GM13976 (cell line): Measurements from ENCODE around the gene POM121L12.

ENCODE experiments used
- DNase-seq: peaks from one replicate; pipeline ENCODE4 v3.0.0; 2012; ENCODE audit warnings: low spot score
- in situ Hi-C: fragments of 300-500 bp; cut with MboI; formaldehyde crosslinking; loops from one replicate; pipeline ENCODE4 v1.12.0; 2022; ENCODE audit warnings: low sequenced_read_pairs, mixed read lengths, inconsistent platforms; ENCODE audit not compliant: unreplicated experiment
- TF ChIP-seq, protein P1 (sequence below): IDR thresholded peaks from 2 replicates; pipeline ENCODE4 v1.5.1; 2012; ENCODE audit warnings: borderline replicate concordance, mild to moderate bottlenecking; ENCODE audit not compliant: insufficient read depth; ENCODE audit errors: extremely low read depth, missing control alignments, control extremely low read depth

POM121L12 gene

DNA sequence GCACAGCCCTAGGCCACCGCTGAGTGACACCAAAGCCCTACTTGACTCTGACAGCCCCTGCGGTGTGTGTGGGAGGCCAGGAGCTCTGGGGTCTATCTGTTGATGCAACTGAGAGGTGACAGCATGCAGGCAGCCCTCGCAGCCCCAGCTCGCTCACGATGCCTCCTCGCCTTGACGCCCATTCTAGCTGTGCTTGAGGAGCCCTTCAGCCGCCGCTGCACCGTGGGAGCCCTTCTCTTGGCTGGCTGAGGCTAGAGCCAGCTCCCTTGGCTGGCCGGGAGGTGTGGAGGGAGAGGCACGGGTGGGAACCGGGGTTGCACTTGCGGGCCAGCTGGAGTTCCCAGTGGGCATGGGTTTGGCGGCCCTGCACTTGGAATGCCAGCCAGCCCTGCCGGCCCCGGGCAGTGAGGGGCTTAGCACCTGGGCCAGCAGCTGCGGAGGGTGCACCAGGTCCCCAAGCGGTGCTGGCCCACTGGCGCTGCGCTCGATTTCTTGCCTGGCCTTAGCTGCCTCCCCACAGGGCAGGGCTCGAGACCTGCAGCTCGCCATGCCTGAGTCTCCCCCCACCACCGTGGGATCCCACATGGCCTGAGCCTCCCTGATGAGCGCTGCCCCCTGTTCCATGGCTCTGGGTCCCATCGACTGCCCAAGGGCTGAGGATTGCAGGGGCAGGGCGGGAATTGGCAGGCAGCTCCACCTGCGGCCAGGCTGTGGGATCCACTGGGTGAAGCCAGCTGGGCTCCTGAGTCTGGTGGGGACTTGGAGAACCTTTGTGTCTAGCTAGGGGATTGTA is 31.6 kb upstream of the POM121L12 start:
- TF ChIP-seq, protein P1, sequence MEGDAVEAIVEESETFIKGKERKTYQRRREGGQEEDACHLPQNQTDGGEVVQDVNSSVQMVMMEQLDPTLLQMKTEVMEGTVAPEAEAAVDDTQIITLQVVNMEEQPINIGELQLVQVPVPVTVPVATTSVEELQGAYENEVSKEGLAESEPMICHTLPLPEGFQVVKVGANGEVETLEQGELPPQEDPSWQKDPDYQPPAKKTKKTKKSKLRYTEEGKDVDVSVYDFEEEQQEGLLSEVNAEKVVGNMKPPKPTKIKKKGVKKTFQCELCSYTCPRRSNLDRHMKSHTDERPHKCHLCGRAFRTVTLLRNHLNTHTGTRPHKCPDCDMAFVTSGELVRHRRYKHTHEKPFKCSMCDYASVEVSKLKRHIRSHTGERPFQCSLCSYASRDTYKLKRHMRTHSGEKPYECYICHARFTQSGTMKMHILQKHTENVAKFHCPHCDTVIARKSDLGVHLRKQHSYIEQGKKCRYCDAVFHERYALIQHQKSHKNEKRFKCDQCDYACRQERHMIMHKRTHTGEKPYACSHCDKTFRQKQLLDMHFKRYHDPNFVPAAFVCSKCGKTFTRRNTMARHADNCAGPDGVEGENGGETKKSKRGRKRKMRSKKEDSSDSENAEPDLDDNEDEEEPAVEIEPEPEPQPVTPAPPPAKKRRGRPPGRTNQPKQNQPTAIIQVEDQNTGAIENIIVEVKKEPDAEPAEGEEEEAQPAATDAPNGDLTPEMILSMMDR: no peak
- in situ Hi-C loops: no loop called here
- no peak for DNase-seq

DNA sequence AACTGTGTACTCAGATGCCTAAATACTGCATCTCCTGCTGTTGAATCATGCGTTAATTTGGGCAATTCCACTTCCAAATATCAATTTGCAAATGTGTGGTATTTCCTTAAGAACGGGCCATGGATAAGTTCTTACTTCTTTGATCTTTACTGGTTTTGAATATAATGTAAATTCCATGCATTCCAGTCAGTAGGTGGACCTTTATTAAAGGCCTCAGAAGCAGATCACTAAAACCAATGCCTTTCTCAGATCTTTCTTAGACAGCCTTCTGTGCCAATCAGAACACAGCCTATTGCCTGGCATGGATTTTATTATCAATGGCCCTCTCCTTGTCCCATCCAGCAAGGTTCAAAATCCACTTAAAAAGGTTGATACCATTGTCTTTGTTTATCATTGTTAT is 21.5 kb upstream of the POM121L12 start:
- in situ Hi-C loops: no loop called here
- TF ChIP-seq, protein P1: no peak

DNA sequence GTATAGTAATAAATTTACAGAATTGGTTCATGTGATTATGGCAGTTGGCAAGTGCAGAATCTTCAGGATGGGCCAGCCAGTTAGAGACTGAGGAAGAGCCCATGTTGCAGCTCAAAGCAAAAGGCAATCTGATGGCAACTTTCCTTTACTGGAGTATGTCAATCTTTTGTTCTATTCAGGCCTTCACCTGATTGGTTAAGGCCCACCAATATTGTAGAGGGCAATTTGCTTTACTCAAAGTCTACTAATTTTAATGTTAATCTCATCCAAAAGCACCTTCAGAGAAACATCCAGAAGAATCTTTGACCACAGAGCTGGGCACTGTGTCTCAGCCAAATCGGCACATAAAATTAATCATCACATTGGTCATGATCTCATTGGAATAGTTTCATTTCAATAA is 20.0 kb upstream of the POM121L12 start:
- DNase-seq: no peak
- TF ChIP-seq, protein P1: no peak
- in situ Hi-C loops: no loop called here

More for the DNA sequence above, 21.5 kb upstream of the POM121L12 start:
- DNase-seq: no peak

DNA sequence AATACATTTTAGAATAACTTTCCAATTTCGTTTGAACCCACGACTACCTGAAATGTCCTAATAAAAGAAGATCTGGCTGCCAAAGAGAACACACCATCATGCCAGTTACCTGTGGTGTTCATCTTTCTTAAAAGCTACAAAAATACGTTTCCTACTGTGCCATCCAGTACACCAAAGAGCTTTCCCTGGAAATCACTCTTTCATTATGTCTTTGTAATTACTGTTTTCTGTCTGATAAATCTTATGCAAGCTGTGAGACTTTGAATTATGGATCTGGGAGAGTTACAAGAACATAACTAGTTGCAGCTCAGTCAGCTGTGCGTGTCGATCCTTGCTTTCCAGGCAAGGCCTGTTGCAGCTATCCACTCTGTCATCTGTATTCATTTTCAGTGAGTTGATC is 12.5 kb upstream of the POM121L12 start:
- no peak for DNase-seq
- TF ChIP-seq, protein P1: no peak
- in situ Hi-C loops: no loop called here

DNA sequence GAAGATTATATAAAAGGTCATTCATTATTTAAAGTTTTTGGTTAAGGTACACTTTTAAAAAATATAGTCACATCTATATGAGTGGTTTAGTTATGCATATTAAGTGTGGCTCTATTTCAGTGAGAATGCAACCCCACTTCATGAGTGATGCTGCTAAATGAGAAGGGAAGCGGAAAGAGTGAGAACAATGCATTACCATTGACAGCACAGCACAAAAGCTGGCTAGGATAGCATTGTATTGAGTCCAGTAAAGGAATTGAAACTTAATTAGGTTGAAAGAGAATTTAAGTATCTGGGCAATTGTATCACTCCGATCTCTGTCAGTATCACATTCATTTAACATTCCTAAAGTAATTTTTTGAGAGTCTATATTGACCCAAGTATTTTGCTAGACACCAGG is 13.2 kb downstream of the POM121L12 start:
- TF ChIP-seq, protein P1: no peak
- in situ Hi-C loops: no loop called here
- no peak for DNase-seq

DNA sequence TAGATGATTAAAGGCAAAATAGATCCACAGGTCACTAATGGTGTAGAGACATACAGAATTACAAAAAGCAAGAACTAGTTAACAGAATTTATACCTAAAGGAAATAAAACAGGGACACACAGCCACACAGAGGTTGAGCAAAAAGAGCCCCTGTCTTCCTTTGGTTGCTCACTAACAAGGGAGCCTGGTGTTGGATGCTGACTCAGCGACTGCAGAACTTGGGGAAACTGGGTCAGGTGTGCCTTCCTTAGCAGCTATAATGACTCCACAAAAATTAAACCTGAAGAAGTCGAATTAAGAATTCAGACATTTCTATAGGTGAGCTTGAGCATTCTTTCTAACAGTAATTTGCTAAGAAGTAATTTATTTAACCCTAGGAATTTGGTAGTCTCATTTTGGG is 15.0 kb downstream of the POM121L12 start:
- in situ Hi-C loops: no loop called here
- TF ChIP-seq, protein P1: no peak
- no peak for DNase-seq
